OCI-LY7 (cell line): ENCODE measurements around the gene NKAPD1. TPM values are rescaled to one million over a fixed set of nuclear protein-coding genes. Genes with fewer than 3 reads are reported as not detected.

Source experiments
- BruUV-seq: library from RNA; stranded (reverse); fragments of 400-500 nt; replicated peaks from 2 replicates; lab custom pipeline; 2021; lab: Mats Ljungman, UMichigan
- CTCF ChIA-PET: fragments of 300-600 bp; sonication (Branson Sonifier 250); formaldehyde crosslinking; loops from one replicate; lab custom pipeline; 2022; ENCODE audit warnings: antibody characterized with exemption; ENCODE audit not compliant: unreplicated experiment; lab: Charles Lee
- POLR2A ChIA-PET: fragments of 300-600 bp; sonication (Branson Sonifier 250); formaldehyde crosslinking; loops from one replicate; lab custom pipeline; 2022; ENCODE audit warnings: antibody characterized with exemption; lab: Charles Lee
- DNase-seq: peaks from one replicate; pipeline ENCODE4 v3.0.0-alpha.2; 2015; ENCODE audit warnings: low spot score
- H2AFZ ChIP-seq: fragments of 200-600 bp; sonication (generic), shearing (Covaris generic); 2 replicates; pipeline ENCODE4 v1.6.1; 2014; ENCODE audit warnings: mild to moderate bottlenecking, antibody characterized with exemption, low read length, moderate library complexity
- H3K27ac ChIP-seq: fragments of 200-600 bp; sonication (generic); 2 replicates; pipeline ENCODE4 v1.5.1; 2014; ENCODE audit warnings: mixed run types, low read depth, mild to moderate bottlenecking, moderate library complexity, low read length, inconsistent platforms; ENCODE audit not compliant: poor library complexity, severe bottlenecking
- H3K36me3 ChIP-seq: fragments of 200-600 bp; sonication (generic); 2 replicates; pipeline ENCODE4 v1.6.1; 2014; ENCODE audit warnings: mild to moderate bottlenecking, antibody characterized with exemption, low read length, moderate library complexity, mixed read lengths; ENCODE audit not compliant: insufficient read depth
- H3K4me1 ChIP-seq: fragments of 200-600 bp; sonication (generic); 2 replicates; pipeline ENCODE4 v1.5.1; 2014; ENCODE audit warnings: mild to moderate bottlenecking, low read length; ENCODE audit not compliant: insufficient read depth, poor library complexity, severe bottlenecking
- H3K4me2 ChIP-seq: fragments of 200-600 bp; sonication (generic); 2 replicates; pipeline ENCODE4 v1.6.1; 2014; ENCODE audit warnings: mild to moderate bottlenecking, low read length
- H3K4me3 ChIP-seq: fragments of 200-600 bp; sonication (generic); 2 replicates; pipeline ENCODE4 v1.5.1; 2014; ENCODE audit warnings: mild to moderate bottlenecking, low read depth, low read length; ENCODE audit not compliant: poor library complexity, severe bottlenecking
- H3K79me2 ChIP-seq: fragments of 200-600 bp; sonication (generic); 2 replicates; pipeline ENCODE4 v1.6.1; 2016; ENCODE audit warnings: low read depth, mild to moderate bottlenecking, low read length, moderate library complexity, mixed read lengths; ENCODE audit not compliant: insufficient read depth
- H3K9me2 ChIP-seq: fragments of 200-600 bp; sonication (generic); 2 replicates; pipeline ENCODE4 v1.6.1; 2016; ENCODE audit warnings: mild to moderate bottlenecking, low read length, mixed read lengths; ENCODE audit not compliant: insufficient read depth
- H3K9me3 ChIP-seq: fragments of 200-600 bp; sonication (generic); 2 replicates; pipeline ENCODE4 v1.6.1; 2014; ENCODE audit warnings: mild to moderate bottlenecking, mixed run types, low read length, mixed read lengths
- H4K20me1 ChIP-seq: fragments of 200-600 bp; sonication (generic); 2 replicates; pipeline ENCODE4 v1.6.1; 2014; ENCODE audit warnings: mild to moderate bottlenecking, antibody characterized with exemption, low read length, moderate library complexity, mixed read lengths; ENCODE audit not compliant: insufficient read depth
- EZH2phosphoT487 ChIP-seq: fragments of 200-600 bp; sonication (generic); IDR thresholded peaks from 2 replicates; pipeline ENCODE4 v1.6.1; 2018; ENCODE audit warnings: low read depth, borderline replicate concordance, mild to moderate bottlenecking, mixed run types, antibody characterized with exemption, low read length, moderate library complexity, mixed read lengths
- intact Hi-C: fragments of 100-400 bp; cut with micrococcal nuclease; formaldehyde crosslinking; loops from one replicate; pipeline ENCODE4 v1.10.0; 2022; ENCODE audit not compliant: unreplicated experiment
- total RNA-seq, 2 experiments: library from RNA; depleted of rRNA in 1 of 2; stranded (reverse); fragments of >200 nt in 1 of 2; shearing (Covaris generic) in 1 of 2; gene quantifications; 2 replicates each; pipeline ENCODE4 v1.2.3, GENCODE V29; 2014 to 2022
- TF ChIP-seq, protein P1 (sequence below): fragments of 200-600 bp; sonication (generic); conservative IDR thresholded peaks from 2 replicates; pipeline ENCODE4 v1.5.1; 2014; ENCODE audit warnings: mild to moderate bottlenecking, antibody characterized with exemption, low read length, moderate library complexity, mixed read lengths

NKAPD1 gene
- total RNA-seq, 2 experiments from 2014 or later, result 21.3 to 30.7 TPM

DNA sequence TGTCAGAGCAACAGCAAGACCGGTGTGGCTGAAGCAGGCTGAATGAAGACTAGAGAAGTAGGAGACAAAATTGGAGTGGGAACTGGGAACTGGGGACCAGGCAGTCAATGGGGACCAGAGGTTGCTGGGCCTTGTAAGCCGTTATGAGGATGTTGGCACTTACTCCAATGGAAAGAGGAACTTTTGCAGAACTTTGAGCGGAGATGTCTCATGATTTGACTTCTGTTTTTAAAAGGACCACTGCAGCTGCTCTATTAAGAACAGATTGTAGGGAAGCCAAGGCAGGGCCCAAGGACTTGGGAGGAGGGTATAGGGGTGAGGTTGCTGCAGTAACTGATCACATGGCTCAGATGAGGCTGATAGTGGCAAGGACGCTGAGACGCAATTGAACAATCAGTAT is 55.6 kb downstream of the NKAPD1 start:
- Histone ChIP-seq H3K36me3 (no peaks in the 10 kb centered on the region), H3K4me3 (no peak overlapping the region), H4K20me1 (no peaks in the 10 kb centered on the region), H3K9me3 (no peaks in the 10 kb centered on the region), H3K27ac (no peak overlapping the region), H2AFZ (no peak overlapping the region), H3K4me1 (no peaks in the 10 kb centered on the region), H3K9me2 (no peaks in the 10 kb centered on the region), H3K4me2 (no peak overlapping the region), H3K79me2 (no peaks in the 10 kb centered on the region)
- CTCF ChIA-PET, result no interaction called here
- BruUV-seq, result no TSS peak
- intact Hi-C loops, result no loop called here
- POLR2A ChIA-PET, result interaction anchor here (0.6 kb wide), 1 partner anchor 613 kb away, joined by 4 read pairs; no protein-coding TSS in a partner anchor
- TF ChIP-seq EZH2phosphoT487, result no peak
- TF ChIP-seq, protein P1, sequence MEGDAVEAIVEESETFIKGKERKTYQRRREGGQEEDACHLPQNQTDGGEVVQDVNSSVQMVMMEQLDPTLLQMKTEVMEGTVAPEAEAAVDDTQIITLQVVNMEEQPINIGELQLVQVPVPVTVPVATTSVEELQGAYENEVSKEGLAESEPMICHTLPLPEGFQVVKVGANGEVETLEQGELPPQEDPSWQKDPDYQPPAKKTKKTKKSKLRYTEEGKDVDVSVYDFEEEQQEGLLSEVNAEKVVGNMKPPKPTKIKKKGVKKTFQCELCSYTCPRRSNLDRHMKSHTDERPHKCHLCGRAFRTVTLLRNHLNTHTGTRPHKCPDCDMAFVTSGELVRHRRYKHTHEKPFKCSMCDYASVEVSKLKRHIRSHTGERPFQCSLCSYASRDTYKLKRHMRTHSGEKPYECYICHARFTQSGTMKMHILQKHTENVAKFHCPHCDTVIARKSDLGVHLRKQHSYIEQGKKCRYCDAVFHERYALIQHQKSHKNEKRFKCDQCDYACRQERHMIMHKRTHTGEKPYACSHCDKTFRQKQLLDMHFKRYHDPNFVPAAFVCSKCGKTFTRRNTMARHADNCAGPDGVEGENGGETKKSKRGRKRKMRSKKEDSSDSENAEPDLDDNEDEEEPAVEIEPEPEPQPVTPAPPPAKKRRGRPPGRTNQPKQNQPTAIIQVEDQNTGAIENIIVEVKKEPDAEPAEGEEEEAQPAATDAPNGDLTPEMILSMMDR, result no peak
- DNase-seq, result no peak

DNA sequence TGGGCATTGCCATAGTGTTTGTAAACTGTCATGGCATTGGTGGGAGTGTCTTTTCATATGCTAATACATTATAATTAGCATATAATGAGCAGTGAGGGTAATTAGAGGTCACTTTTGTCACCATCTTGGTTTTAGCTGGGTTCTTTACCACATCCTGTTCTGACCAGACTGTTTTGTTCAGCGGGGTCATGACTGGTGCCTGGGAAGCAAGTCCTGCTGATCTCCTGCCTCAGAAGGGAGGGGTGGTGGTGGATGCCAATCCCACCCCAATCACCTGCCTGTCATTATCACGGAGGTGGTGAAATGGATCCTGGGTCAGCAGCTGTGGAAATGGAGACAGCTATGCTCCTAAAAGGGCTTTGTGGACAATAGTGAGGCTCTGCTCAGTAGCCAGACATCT is 58.6 kb downstream of the NKAPD1 start:
- Histone ChIP-seq H4K20me1 (no peaks in the 10 kb centered on the region), H3K27ac (no peak overlapping the region), H3K4me3 (no peak overlapping the region), H3K9me3 (no peaks in the 10 kb centered on the region), H3K4me2 (no peak overlapping the region), H3K4me1 (no peaks in the 10 kb centered on the region), H3K36me3 (no peaks in the 10 kb centered on the region), H3K79me2 (no peaks in the 10 kb centered on the region), H3K9me2 (no peaks in the 10 kb centered on the region), H2AFZ (no peak overlapping the region)
- no TSS peak for BruUV-seq
- ChIA-PET CTCF (no interaction called here), POLR2A (no interaction called here)
- DNase-seq, result no peak
- TF ChIP-seq, protein P1, result no peak
- no peak for TF ChIP-seq EZH2phosphoT487
- intact Hi-C loops, result no loop called here

DNA sequence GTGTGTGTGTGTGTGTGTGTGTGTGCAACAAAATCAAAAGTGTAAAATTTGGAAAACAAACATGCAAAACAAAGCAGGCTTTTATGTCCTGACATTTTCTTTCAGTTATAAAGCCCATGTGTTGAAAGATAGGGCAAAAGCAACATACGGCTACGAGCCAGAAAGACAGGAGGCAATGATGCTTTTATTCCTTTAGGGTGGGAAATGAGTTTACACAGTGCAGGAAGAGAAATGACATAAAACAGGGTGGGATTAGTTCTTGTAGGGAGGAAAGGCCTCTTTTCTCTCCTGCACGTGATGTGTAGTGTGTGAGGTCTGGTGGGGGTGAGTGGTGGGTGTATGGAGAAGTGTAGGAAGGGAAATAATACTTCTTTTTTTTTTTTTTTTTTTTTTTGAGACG is 60.4 kb downstream of the NKAPD1 start:
- TF ChIP-seq EZH2phosphoT487, result no peak
- TF ChIP-seq, protein P1, result no peak
- intact Hi-C loops, result no loop called here
- DNase-seq, result no peak
- Histone ChIP-seq H3K4me3 (no peak overlapping the region), H3K9me3 (no peaks in the 10 kb centered on the region), H3K9me2 (no peaks in the 10 kb centered on the region), H3K79me2 (no peaks in the 10 kb centered on the region), H3K27ac (no peak overlapping the region), H3K4me2 (no peak overlapping the region), H3K4me1 (no peaks in the 10 kb centered on the region), H2AFZ (no peak overlapping the region), H3K36me3 (no peaks in the 10 kb centered on the region), H4K20me1 (no peaks in the 10 kb centered on the region)
- ChIA-PET CTCF (no interaction called here), POLR2A (interaction anchor here (0.6 to 0.8 kb wide), 5 partner anchors 9 to 264 kb away, joined by 3 to 5 read pairs (median 3); no protein-coding TSS in a partner anchor)
- no TSS peak for BruUV-seq
